Measurements from ENCODE around the gene GLP2R. TPM values are rescaled to one million over a fixed set of nuclear protein-coding genes. Genes with fewer than 3 reads are reported as not detected.
A peak's percentile ranks its signal among the peaks of the same experiment; 100 is the strongest.

The GLP2R gene
- total and polyA plus RNA-seq, 10 of the 15 experiments (the other 5 are each of a cell fraction or from before 2014, with no cell fraction given) = not detected

- ATAC-seq (peak; percentile 61), FAIRE-seq (no peak), DNase-seq (ENCODE audit: low read depth, low spot score) (no peak)
- intact Hi-C loops (cut with micrococcal nuclease; ENCODE audit: unreplicated experiment) = no loop called here
- Histone ChIP-seq H3K79me2 (ENCODE audit: control insufficient read depth, insufficient read depth, low read length) (no peaks in the 10 kb centered on the region), H4K20me1 (ENCODE audit: control insufficient read depth, insufficient read depth) (no peaks in the 10 kb centered on the region), H3K36me3 (ENCODE audit: control insufficient read depth in 2 of 2, insufficient read depth in 2 of 2, low read length in 1 of 2) (no peaks in the 10 kb centered on the region), H3K27ac (ENCODE audit: control insufficient read depth, insufficient read depth) (no peak overlapping the region), H3K4me2 (ENCODE audit: control insufficient read depth, insufficient read depth) (no peak overlapping the region), H3K9me3 (replicated peaks; ENCODE audit: control insufficient read depth, insufficient read depth, low read length) (no peaks in the 10 kb centered on the region; the same call in 2 of the 3 replicates), H2AFZ (ENCODE audit: control insufficient read depth, low read depth, low read length) (no peak overlapping the region), H3K27me3 (replicated peaks in 1 of 2; ENCODE audit: control insufficient read depth in 2 of 2, insufficient read depth in 2 of 2, low read length in 1 of 2) (no peaks in the 10 kb centered on the region; a peak in 1 of 4 replicates), H3K4me3 (no peak overlapping the region), H3K4me1 (ENCODE audit: control insufficient read depth, insufficient read depth, low read length) (no peaks in the 10 kb centered on the region), H3K9ac (ENCODE audit: control insufficient read depth, insufficient read depth, low read length) (no peak overlapping the region)
- CTCF ChIA-PET = interaction anchor here (0.7 to 1.4 kb wide), 4 partner anchors 10 to 337 kb away, joined by 3 to 4 read pairs (median 3); no protein-coding TSS in a partner anchor
- RAD21 ChIA-PET (ENCODE audit: unreplicated experiment) = no interaction called here
- POLR2A ChIA-PET = no interaction called here
- TF ChIP-seq LARP7 (IDR thresholded peaks at IDR 0.05) = no peak
- TF ChIP-seq, protein P1, sequence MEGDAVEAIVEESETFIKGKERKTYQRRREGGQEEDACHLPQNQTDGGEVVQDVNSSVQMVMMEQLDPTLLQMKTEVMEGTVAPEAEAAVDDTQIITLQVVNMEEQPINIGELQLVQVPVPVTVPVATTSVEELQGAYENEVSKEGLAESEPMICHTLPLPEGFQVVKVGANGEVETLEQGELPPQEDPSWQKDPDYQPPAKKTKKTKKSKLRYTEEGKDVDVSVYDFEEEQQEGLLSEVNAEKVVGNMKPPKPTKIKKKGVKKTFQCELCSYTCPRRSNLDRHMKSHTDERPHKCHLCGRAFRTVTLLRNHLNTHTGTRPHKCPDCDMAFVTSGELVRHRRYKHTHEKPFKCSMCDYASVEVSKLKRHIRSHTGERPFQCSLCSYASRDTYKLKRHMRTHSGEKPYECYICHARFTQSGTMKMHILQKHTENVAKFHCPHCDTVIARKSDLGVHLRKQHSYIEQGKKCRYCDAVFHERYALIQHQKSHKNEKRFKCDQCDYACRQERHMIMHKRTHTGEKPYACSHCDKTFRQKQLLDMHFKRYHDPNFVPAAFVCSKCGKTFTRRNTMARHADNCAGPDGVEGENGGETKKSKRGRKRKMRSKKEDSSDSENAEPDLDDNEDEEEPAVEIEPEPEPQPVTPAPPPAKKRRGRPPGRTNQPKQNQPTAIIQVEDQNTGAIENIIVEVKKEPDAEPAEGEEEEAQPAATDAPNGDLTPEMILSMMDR (IDR thresholded peaks at IDR 0.05 in 2 of 3, conservative IDR thresholded peaks at IDR 0.05 in 1 of 3; ENCODE audit: control insufficient read depth in 2 of 3, extremely low read depth in 1 of 3, insufficient read depth in 1 of 3, low read depth in 3 of 3, low read length in 3 of 3) = peak; percentile 23 to 62 (median 58)
- in situ Hi-C loops (cut with MboI) = loop anchor here (5.0 to 10.0 kb wide), 2 partner anchors 33 to 55 kb away; no protein-coding TSS in a partner anchor
- SMC1A ChIA-PET (ENCODE audit: uncharacterized antibody, unreplicated experiment) = no interaction called here
- 0% methylated on average over 2 of the region's 2 CpGs for WGBS (ENCODE audit: insufficient coverage, insufficient replicate concordance, low lambda C conversion rate, missing lambda C conversion rate)
- BruUV-seq (replicated peaks) = no TSS peak
These were observed 64.4 kb downstream of the GLP2R start for GRCh38 chr17:9890124-9890523.

DNA sequence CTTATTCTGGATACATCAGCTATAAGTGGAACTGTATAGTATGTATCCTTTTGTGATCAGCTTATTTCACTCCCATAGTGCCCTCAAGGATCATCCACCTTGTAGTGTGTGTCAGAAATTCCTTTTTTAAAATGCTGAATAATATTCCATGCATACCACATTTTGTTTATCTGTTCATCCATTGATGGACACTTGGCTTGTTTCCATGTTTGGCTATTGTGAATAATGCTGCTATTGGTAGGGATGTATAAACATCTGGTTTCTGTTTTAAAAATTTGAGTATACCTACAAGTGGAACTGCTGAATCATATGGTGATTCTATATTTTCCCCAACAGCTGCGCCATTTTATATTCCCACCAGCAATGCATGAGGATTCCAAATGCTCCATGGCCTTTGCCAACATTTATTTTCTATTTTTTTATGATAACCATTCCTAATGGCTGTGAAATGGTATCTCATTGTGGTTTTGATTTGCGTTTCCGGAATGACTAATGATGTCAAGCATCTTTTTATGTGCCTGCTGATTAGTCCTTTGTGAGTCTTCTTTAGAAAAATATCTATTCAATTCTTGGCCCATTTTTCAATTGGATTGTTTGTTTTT, 67.8 kb downstream of the GLP2R start:
- H3K4me3 ChIP-seq = no peak overlapping the region
- ChIA-PET POLR2A (no interaction called here), RAD21 (ENCODE audit: unreplicated experiment) (no interaction called here), SMC1A (ENCODE audit: uncharacterized antibody, unreplicated experiment) (no interaction called here), CTCF (no interaction called here)
- H3K27ac ChIP-seq (ENCODE audit: control insufficient read depth, insufficient read depth) = no peak overlapping the region
- no peaks in the 10 kb centered on the region for H3K4me1 ChIP-seq (ENCODE audit: control insufficient read depth, insufficient read depth, low read length)
- H4K20me1 ChIP-seq (ENCODE audit: control insufficient read depth, insufficient read depth) = no peaks in the 10 kb centered on the region
- FAIRE-seq = no peak
- WGBS (ENCODE audit: insufficient coverage, insufficient replicate concordance, low lambda C conversion rate, missing lambda C conversion rate) = 33% methylated on average over 3 of the region's 3 CpGs
- H3K4me2 ChIP-seq (ENCODE audit: control insufficient read depth, insufficient read depth) = no peak overlapping the region
- intact Hi-C loops (cut with micrococcal nuclease; ENCODE audit: unreplicated experiment) (no loop called here), in situ Hi-C loops (cut with MboI) (loop anchor here (5.0 to 10.0 kb wide), 2 partner anchors 36 to 59 kb away; no protein-coding TSS in a partner anchor)
- no peak overlapping the region for H3K9ac ChIP-seq (ENCODE audit: control insufficient read depth, insufficient read depth, low read length)
- H3K9me3 ChIP-seq (replicated peaks; ENCODE audit: control insufficient read depth, insufficient read depth, low read length) = no peaks in the 10 kb centered on the region
- no peaks in the 10 kb centered on the region for H3K36me3 ChIP-seq (ENCODE audit: control insufficient read depth in 2 of 2, insufficient read depth in 2 of 2, low read length in 1 of 2)
- no TSS peak for BruUV-seq (replicated peaks)
- H3K79me2 ChIP-seq (ENCODE audit: control insufficient read depth, insufficient read depth, low read length) = no peaks in the 10 kb centered on the region
- ATAC-seq = no peak
- H3K27me3 ChIP-seq (replicated peaks in 1 of 2; ENCODE audit: control insufficient read depth in 2 of 2, insufficient read depth in 2 of 2, low read length in 1 of 2) = peaks cover 0 to 2% of the 10 kb centered on the region in 2 experiments; a peak in 1 of 4 replicates
- DNase-seq (ENCODE audit: low read depth, low spot score) = no peak
- H2AFZ ChIP-seq (ENCODE audit: control insufficient read depth, low read depth, low read length) = no peak overlapping the region
- TF ChIP-seq ATF7 (IDR thresholded peaks at IDR 0.05; ENCODE audit: low read depth) (no peak), WRNIP1 (IDR thresholded peaks at IDR 0.05; ENCODE audit: borderline replicate concordance, low read depth, low read length) (no peak), PML (IDR thresholded peaks at IDR 0.05; ENCODE audit: low read length) (no peak), ZNF274 (IDR thresholded peaks at IDR 0.05; ENCODE audit: insufficient read depth, insufficient read length) (no peak), PAX8 (IDR thresholded peaks at IDR 0.05) (no peak), EED (IDR thresholded peaks at IDR 0.05; ENCODE audit: low read depth) (no peak)
- TF ChIP-seq, protein P2, sequence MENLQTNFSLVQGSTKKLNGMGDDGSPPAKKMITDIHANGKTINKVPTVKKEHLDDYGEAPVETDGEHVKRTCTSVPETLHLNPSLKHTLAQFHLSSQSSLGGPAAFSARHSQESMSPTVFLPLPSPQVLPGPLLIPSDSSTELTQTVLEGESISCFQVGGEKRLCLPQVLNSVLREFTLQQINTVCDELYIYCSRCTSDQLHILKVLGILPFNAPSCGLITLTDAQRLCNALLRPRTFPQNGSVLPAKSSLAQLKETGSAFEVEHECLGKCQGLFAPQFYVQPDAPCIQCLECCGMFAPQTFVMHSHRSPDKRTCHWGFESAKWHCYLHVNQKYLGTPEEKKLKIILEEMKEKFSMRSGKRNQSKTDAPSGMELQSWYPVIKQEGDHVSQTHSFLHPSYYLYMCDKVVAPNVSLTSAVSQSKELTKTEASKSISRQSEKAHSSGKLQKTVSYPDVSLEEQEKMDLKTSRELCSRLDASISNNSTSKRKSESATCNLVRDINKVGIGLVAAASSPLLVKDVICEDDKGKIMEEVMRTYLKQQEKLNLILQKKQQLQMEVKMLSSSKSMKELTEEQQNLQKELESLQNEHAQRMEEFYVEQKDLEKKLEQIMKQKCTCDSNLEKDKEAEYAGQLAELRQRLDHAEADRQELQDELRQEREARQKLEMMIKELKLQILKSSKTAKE (IDR thresholded peaks at IDR 0.05; ENCODE audit: low read depth, poor library complexity, severe bottlenecking) = no peak
